ENCODE results near the gene GALNT4. TPM values are rescaled to one million over a fixed set of nuclear protein-coding genes. Genes with fewer than 3 reads are reported as not detected.

Gene GALNT4
- total RNA-seq (2016; rRNA removed; fragmentation: Illumina TruSeq; extraction: Trizol) (5.2 and 6.8 TPM in 2 replicates), polyA plus RNA-seq (2011; rRNA removed) (3.8 and 4.9 TPM in 2 replicates), polyA minus RNA-seq (2011; rRNA and poly(A)+ RNA removed; ENCODE audit: low replicate concordance) (0.37 and 2.5 TPM in 2 replicates), Bru-seq, nascent RNA (percentile 78 among the genes with signal in this experiment), BruChase-seq, experiment 1, labeled RNA remaining after a 6-hour chase (percentile 95 among the genes with signal in this experiment), BruChase-seq, experiment 2, labeled RNA remaining after a 2-hour chase (percentile 89 among the genes with signal in this experiment)
- 0.40 and 0.44 TPM in 2 replicates for total RNA-seq (2016; cell fraction: cytosol; rRNA removed; fragmentation: Illumina TruSeq; extraction: Trizol; ENCODE audit: low read depth)
- total RNA-seq (2016; cell fraction: insoluble cytoplasmic fraction; rRNA removed; fragmentation: Illumina TruSeq; extraction: Trizol), result 5.0 and 7.1 TPM in 2 replicates
- 1.5 and 2.0 TPM in 2 replicates for total RNA-seq (2016; cell fraction: membrane; rRNA removed; fragmentation: Illumina TruSeq; extraction: Trizol)
- total RNA-seq (2016; cell fraction: nucleus; rRNA removed; fragmentation: Illumina TruSeq; extraction: Trizol), result 9.2 TPM in 2 replicates
- polyA plus RNA-seq (2011; cell fraction: cytosol; rRNA removed), result 2.5 and 3.6 TPM in 2 replicates
- 1.4 and 2.0 TPM in 2 replicates for polyA plus RNA-seq (2011; cell fraction: nucleus; rRNA removed)
- 4.4 and 4.6 TPM in 2 replicates for polyA plus RNA-seq (2012)
- polyA plus RNA-seq (2016; cell fraction: cytosol; fragmentation: Illumina TruSeq; extraction: Trizol; ENCODE audit: low read depth), result 0.11 TPM in 1 of 2 replicates, not detected in the other
- 1.5 and 2.1 TPM in 2 replicates for polyA plus RNA-seq (2016; cell fraction: insoluble cytoplasmic fraction; fragmentation: Illumina TruSeq; extraction: Trizol; ENCODE audit: low read depth)
- 0.45 and 0.93 TPM in 2 replicates for polyA plus RNA-seq (2016; cell fraction: membrane; fragmentation: Illumina TruSeq; extraction: Trizol; ENCODE audit: low read depth)
- polyA plus RNA-seq (2016; cell fraction: nucleus; fragmentation: Illumina TruSeq; extraction: Trizol; ENCODE audit: insufficient read depth, low read depth), result 7.7 and 8.9 TPM in 2 replicates
- 6.9 and 8.2 TPM in 2 replicates for polyA minus RNA-seq (2011; cell fraction: cytosol; rRNA and poly(A)+ RNA removed)
- polyA minus RNA-seq (2011; cell fraction: nucleus; rRNA and poly(A)+ RNA removed), result 8.8 TPM in 2 replicates
- long read RNA-seq, experiment 1, full-length matches to known transcripts, result 5 of 5 reads
- long read RNA-seq, experiment 1, partial matches to known transcripts, result 0 of 5 reads
- long read RNA-seq, experiment 1, other reads (novel, unspliced or antisense), result 0 of 5 reads
- long read RNA-seq, experiment 2, full-length matches to known transcripts, result 6 of 6 reads
- long read RNA-seq, experiment 2, partial matches to known transcripts, result 0 of 6 reads
- long read RNA-seq, experiment 2, other reads (novel, unspliced or antisense), result 0 of 6 reads

DNA sequence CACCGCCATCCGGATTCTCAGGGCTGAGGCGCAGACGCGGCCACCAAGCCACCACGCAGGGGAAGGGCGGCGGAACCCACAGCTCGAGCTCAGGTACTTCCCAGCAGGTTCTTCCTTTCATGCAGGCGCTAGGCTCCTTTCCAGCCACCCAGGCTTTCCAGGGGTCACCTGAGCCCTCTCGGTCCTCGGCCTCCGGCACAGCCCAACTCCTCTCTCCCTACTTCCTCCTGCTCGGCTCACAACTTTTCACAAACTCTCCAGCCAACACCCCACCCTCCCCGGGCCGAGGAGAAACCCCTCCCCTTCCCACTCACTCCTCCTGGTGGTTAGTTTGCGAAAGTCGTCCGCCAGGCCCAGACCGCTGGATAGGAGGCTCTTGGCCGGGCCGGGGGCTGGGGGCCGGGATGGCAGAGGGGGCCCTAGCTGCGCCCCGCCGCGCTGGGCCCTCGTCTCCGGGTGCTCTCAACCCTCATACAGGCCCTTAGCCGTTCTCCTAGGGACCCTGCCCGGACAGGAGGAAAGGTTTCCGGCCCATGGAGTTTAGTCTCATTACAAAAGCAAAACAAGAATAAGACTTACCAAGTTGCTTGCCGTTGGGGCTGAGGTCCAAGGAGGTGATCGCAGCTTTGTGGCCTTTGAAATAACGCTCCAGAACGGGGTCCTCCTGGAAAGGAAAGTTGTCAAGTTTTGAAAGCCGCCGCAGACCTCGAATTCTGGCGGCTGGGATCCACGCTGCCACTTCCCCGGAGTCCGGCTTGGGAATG is at the start of gene GALNT4:
TSS of gene GALNT4 (minus strand) at position 256 of the 764 bp plus-strand sequence. CDS start at position 9, 247 bp downstream.
- in situ Hi-C loops (cut with HindIII; ENCODE audit: extremely low pct_ligation_motif_present, low pct_unique_long_range_greater_than_20kb), result loop anchor here (5.0 to 25.0 kb wide), 5 partner anchors 52 to 507 kb away; partner anchors contain the start of gene DUSP6
- H3K36me3 ChIP-seq (replicated peaks in 1 of 2; ENCODE audit: control insufficient read depth in 1 of 2, insufficient read depth in 2 of 2, low read length in 2 of 2), result no peaks in the 10 kb centered on the region
- no peaks in the 10 kb centered on the region for H3K27me3 ChIP-seq (ENCODE audit: control insufficient read depth in 1 of 2, insufficient read depth in 2 of 2, low read length in 2 of 2)
- peak within 1 kb of the TSS; percentile 82 for H2AFZ ChIP-seq (ENCODE audit: low read length)
- no peaks in the 10 kb centered on the region for H4K20me1 ChIP-seq (ENCODE audit: insufficient read depth, low read length)
- peak within 1 kb of the TSS; percentile 87 for H3K4me2 ChIP-seq (ENCODE audit: low read depth, low read length)
- POLR2A ChIA-PET, result interaction anchor here (0.7 to 3.6 kb wide), 5 partner anchors 31 to 184 kb away, joined by 3 to 27 read pairs (median 3); partner anchors contain the start of gene DUSP6
- H3K9me3 ChIP-seq (ENCODE audit: low read length), result no peaks in the 10 kb centered on the region
- DNase-seq (ENCODE audit: low spot score) (peak; percentile 81), FAIRE-seq (peak; percentile 37), ATAC-seq (peak; percentile 90)
- WGBS (ENCODE audit: low lambda C conversion rate), result under 1% methylated on average over 22 of the region's 43 CpGs
- H3K79me2 ChIP-seq (ENCODE audit: insufficient read depth, low read length), result peaks cover 49% of the 10 kb centered on the region
- BruUV-seq (replicated peaks), result no TSS peak
- H3K4me3 ChIP-seq (replicated peaks in 1 of 3; ENCODE audit: insufficient read depth in 1 of 3, low read depth in 2 of 3, low read length in 3 of 3), result peak within 1 kb of the TSS; percentile 86 to 96 (median 95)
- peaks cover 55% of the 10 kb centered on the region for H3K4me1 ChIP-seq (ENCODE audit: insufficient read depth, low read length)
- intact Hi-C loops (cut with micrococcal nuclease; ENCODE audit: unreplicated experiment), result loop anchor here (1.0 to 5.0 kb wide), 5 partner anchors 31 to 473 kb away; partner anchors contain the start of gene DUSP6
- peak within 1 kb of the TSS; percentile 91 for H3K9ac ChIP-seq (ENCODE audit: insufficient read depth, low read depth, low read length)
- peak within 1 kb of the TSS; percentile 81 for H3K27ac ChIP-seq (ENCODE audit: extremely low read length, insufficient read depth, low read length)
- CTCF ChIA-PET (ENCODE audit: low intra/inter-chr PET ratio, low total read pairs), result interaction anchor here (1.6 to 3.0 kb wide), 3 partner anchors 54 to 505 kb away, joined by 4 to 29 read pairs (median 5); no protein-coding TSS in a partner anchor
- TF ChIP-seq ZNF557 (CRISPR knock-in tag; IDR thresholded peaks at IDR 0.05) (no peak), CAMTA2 (CRISPR knock-in tag; IDR thresholded peaks at IDR 0.05; ENCODE audit: borderline replicate concordance) (peak; percentile 34; the same call in 1 of the 2 replicates), THAP7 (CRISPR knock-in tag; IDR thresholded peaks at IDR 0.05) (0 out of 2 replicates have a peak, but pooled peaks have one; percentile 19), KIAA2018 (CRISPR knock-in tag; IDR thresholded peaks at IDR 0.05; ENCODE audit: borderline replicate concordance) (0 out of 2 replicates have a peak, but pooled peaks have one; percentile 56), ZSCAN31 (CRISPR knock-in tag; IDR thresholded peaks at IDR 0.05; ENCODE audit: low read depth) (no peak), STAG1 (CRISPR knock-in tag; IDR thresholded peaks at IDR 0.05) (peak; percentile 61), SP1 (IDR thresholded peaks at IDR 0.05) (no peak), SP1 (CRISPR knock-in tag; IDR thresholded peaks at IDR 0.05) (peak; percentile 57; the same call in 1 of the 2 replicates)
